SK-N-SH (cell line): ENCODE data around the gene FSD2.

ENCODE experiments used
- EZH2phosphoT487 ChIP-seq: fragments of 200-600 bp; sonication (generic); IDR thresholded peaks from 2 replicates; pipeline ENCODE4 v1.6.1; 2017; ENCODE audit warnings: low read depth, mixed run types, mild to moderate bottlenecking, antibody characterized with exemption, moderate library complexity, borderline replicate concordance
- JUND ChIP-seq: IDR thresholded peaks from 2 replicates; pipeline ENCODE4 v1.4.0; 2012
- NRF1 ChIP-seq: IDR thresholded peaks from 2 replicates; pipeline ENCODE4 v1.6.1; 2012; ENCODE audit warnings: low read depth, mild to moderate bottlenecking, low read length
- SIN3A ChIP-seq: IDR thresholded peaks from 2 replicates; pipeline ENCODE4 v1.6.1; 2012; ENCODE audit warnings: low read depth, mild to moderate bottlenecking, low read length, moderate library complexity, borderline replicate concordance
- TF ChIP-seq, protein P1 (sequence below): IDR thresholded peaks from 2 replicates; pipeline ENCODE4 v1.6.1; 2012; ENCODE audit warnings: mild to moderate bottlenecking, low read depth, low read length, moderate library complexity
- TF ChIP-seq, protein P2 (sequence below): fragments of 200-600 bp; sonication (generic); IDR thresholded peaks from 2 replicates; pipeline ENCODE4 v1.6.1; 2017; ENCODE audit warnings: antibody characterized with exemption, mild to moderate bottlenecking, moderate library complexity
- TF ChIP-seq, protein P3 (sequence below): IDR thresholded peaks from 2 replicates; pipeline ENCODE4 v1.4.0; 2012; ENCODE audit warnings: low read depth
- TF ChIP-seq, protein P4 (sequence below): fragments of 150-350 bp; IDR thresholded peaks from 2 replicates; pipeline ENCODE4 v1.6.1; 2017; ENCODE audit warnings: antibody characterized with exemption, low read length, low read depth, borderline replicate concordance

DNA sequence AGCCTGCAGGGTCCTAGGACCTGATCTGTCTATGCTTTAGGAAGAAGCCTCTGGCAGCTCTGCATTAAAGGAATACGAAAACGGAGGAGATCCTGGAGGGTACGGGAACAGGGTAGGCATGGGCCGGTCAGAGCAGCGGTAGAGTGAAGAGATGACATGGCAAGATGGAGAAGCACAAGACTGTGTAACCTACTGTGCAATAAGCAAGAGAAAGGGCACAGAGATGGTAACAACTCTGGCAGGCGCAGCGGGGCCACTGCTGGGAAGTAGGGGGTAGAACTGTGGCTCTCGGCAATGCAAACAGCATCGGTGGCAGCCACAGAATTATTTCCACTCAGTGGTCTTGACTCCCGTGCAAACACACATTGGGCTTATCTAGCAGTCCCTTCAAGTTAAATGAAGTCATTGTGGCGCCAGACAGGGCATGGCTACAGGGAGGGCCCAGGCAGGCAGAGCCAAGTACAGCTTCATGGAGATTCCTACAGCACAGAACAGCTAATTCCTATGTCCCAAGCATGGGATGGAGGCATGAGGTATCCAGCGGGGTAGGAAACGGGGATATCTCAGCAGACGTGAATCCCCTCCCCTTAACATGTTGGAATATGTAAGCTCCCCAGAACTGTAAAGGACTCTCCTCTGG lies 32.3 kb upstream of the FSD2 start:
- TF ChIP-seq, protein P1, sequence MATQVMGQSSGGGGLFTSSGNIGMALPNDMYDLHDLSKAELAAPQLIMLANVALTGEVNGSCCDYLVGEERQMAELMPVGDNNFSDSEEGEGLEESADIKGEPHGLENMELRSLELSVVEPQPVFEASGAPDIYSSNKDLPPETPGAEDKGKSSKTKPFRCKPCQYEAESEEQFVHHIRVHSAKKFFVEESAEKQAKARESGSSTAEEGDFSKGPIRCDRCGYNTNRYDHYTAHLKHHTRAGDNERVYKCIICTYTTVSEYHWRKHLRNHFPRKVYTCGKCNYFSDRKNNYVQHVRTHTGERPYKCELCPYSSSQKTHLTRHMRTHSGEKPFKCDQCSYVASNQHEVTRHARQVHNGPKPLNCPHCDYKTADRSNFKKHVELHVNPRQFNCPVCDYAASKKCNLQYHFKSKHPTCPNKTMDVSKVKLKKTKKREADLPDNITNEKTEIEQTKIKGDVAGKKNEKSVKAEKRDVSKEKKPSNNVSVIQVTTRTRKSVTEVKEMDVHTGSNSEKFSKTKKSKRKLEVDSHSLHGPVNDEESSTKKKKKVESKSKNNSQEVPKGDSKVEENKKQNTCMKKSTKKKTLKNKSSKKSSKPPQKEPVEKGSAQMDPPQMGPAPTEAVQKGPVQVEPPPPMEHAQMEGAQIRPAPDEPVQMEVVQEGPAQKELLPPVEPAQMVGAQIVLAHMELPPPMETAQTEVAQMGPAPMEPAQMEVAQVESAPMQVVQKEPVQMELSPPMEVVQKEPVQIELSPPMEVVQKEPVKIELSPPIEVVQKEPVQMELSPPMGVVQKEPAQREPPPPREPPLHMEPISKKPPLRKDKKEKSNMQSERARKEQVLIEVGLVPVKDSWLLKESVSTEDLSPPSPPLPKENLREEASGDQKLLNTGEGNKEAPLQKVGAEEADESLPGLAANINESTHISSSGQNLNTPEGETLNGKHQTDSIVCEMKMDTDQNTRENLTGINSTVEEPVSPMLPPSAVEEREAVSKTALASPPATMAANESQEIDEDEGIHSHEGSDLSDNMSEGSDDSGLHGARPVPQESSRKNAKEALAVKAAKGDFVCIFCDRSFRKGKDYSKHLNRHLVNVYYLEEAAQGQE: no peak
- TF ChIP-seq, protein P2, sequence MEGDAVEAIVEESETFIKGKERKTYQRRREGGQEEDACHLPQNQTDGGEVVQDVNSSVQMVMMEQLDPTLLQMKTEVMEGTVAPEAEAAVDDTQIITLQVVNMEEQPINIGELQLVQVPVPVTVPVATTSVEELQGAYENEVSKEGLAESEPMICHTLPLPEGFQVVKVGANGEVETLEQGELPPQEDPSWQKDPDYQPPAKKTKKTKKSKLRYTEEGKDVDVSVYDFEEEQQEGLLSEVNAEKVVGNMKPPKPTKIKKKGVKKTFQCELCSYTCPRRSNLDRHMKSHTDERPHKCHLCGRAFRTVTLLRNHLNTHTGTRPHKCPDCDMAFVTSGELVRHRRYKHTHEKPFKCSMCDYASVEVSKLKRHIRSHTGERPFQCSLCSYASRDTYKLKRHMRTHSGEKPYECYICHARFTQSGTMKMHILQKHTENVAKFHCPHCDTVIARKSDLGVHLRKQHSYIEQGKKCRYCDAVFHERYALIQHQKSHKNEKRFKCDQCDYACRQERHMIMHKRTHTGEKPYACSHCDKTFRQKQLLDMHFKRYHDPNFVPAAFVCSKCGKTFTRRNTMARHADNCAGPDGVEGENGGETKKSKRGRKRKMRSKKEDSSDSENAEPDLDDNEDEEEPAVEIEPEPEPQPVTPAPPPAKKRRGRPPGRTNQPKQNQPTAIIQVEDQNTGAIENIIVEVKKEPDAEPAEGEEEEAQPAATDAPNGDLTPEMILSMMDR: no peak
- TF ChIP-seq SIN3A: no peak
- TF ChIP-seq EZH2phosphoT487: no peak
- TF ChIP-seq, protein P3, sequence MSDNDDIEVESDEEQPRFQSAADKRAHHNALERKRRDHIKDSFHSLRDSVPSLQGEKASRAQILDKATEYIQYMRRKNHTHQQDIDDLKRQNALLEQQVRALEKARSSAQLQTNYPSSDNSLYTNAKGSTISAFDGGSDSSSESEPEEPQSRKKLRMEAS: no peak
- no peak for TF ChIP-seq JUND
- no peak for TF ChIP-seq NRF1
- TF ChIP-seq, protein P4, sequence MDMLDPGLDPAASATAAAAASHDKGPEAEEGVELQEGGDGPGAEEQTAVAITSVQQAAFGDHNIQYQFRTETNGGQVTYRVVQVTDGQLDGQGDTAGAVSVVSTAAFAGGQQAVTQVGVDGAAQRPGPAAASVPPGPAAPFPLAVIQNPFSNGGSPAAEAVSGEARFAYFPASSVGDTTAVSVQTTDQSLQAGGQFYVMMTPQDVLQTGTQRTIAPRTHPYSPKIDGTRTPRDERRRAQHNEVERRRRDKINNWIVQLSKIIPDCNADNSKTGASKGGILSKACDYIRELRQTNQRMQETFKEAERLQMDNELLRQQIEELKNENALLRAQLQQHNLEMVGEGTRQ: no peak
